B cell (primary cell): Measurements from ENCODE around the gene RLN3. TPM values are rescaled to one million over a fixed set of nuclear protein-coding genes. Genes with fewer than 3 reads are reported as not detected.

Experiments
- ATAC-seq: fragments of 200-7000 bp; cut with Tn5 transposase; one replicate; pipeline ENCODE4 v1.10.0; 2021; ENCODE audit warnings: low read depth, mild to moderate bottlenecking, moderate number of reproducible peaks, moderate library complexity
- CTCF ChIA-PET: fragments of 350-600 bp; sonication (Branson Sonifier 250); formaldehyde crosslinking; loops from one replicate; lab custom pipeline; 2021; ENCODE audit warnings: antibody characterized with exemption, inconsistent platforms; lab: Charles Lee
- POLR2A ChIA-PET: fragments of 350-600 bp; sonication (Branson Sonifier 250); formaldehyde crosslinking; loops from one replicate; lab custom pipeline; 2021; ENCODE audit warnings: antibody characterized with exemption; lab: Charles Lee
- DNase-seq: peaks from one replicate; pipeline ENCODE4 v3.0.0; 2013
- H2AFZ ChIP-seq: 2 replicates; pipeline ENCODE4 v1.6.1; 2012; ENCODE audit warnings: mild to moderate bottlenecking, low read depth, low read length; ENCODE audit not compliant: insufficient read depth, poor library complexity, severe bottlenecking
- H3K27ac ChIP-seq, 2 donors: 1 replicate in 1 of 2; 2 replicates in 1 of 2; pipeline ENCODE4 v1.5.1; 2012 to 2013; ENCODE audit warnings: low read length in 2 of 2, mild to moderate bottlenecking in 2 of 2, moderate library complexity in 1 of 2
- H3K27me3 ChIP-seq, 4 experiments: fragments of 200-600 bp in 1 of 4; sonication (generic) in 1 of 4; replicated peaks in 1 of 4; 1 replicate in 2 of 4; 2 replicates in 2 of 4; pipeline versions ENCODE4 v1.6.1 to v1.7.0; 2013 to 2016; ENCODE audit warnings: low read length in 3 of 4, mild to moderate bottlenecking in 2 of 4, mixed read lengths in 1 of 4, moderate library complexity in 1 of 4; ENCODE audit not compliant: insufficient read depth in 4 of 4, control insufficient read depth in 3 of 4; ENCODE audit errors: control extremely low read depth in 1 of 4
- H3K36me3 ChIP-seq, 2 experiments: replicated peaks in 1 of 2; 1 replicate in 1 of 2; 2 replicates in 1 of 2; pipeline versions ENCODE4 v1.6.1 to v1.7.1; 2013; ENCODE audit warnings: low read length in 1 of 2; ENCODE audit not compliant: insufficient read depth in 2 of 2, control insufficient read depth in 1 of 2; ENCODE audit errors: control extremely low read depth in 1 of 2, extremely low read depth in 1 of 2
- H3K4me1 ChIP-seq, 2 donors: fragments of 200-600 bp in 1 of 2; sonication (generic) in 1 of 2; 1 replicate in 1 of 2; 2 replicates in 1 of 2; pipeline versions ENCODE4 v1.5.1 to v1.6.1; 2013 to 2017; ENCODE audit warnings: low read length in 2 of 2; ENCODE audit not compliant: control insufficient read depth in 2 of 2, insufficient read depth in 2 of 2
- H3K4me2 ChIP-seq: replicated peaks from 2 replicates; pipeline ENCODE3; 2012; ENCODE audit warnings: mild to moderate bottlenecking, low read depth, low read length; ENCODE audit not compliant: poor library complexity, severe bottlenecking
- H3K4me3 ChIP-seq, 5 experiments: fragments of 200-600 bp in 1 of 5; sonication (generic) in 1 of 5; 1 replicate in 3 of 5; 2 replicates in 2 of 5; pipeline versions ENCODE4 v1.5.1 to v1.7.0; 2011 to 2016; ENCODE audit warnings: low read length in 4 of 5, mild to moderate bottlenecking in 4 of 5, low read depth in 2 of 5, control low read depth in 1 of 5, moderate library complexity in 1 of 5; ENCODE audit not compliant: insufficient read depth in 1 of 5; ENCODE audit errors: control extremely low read depth in 1 of 5, extremely low read depth in 1 of 5
- H3K79me2 ChIP-seq: fragments of 200-600 bp; sonication (generic); one replicate; pipeline ENCODE4 v1.6.0; 2016; ENCODE audit warnings: low read length; ENCODE audit not compliant: control insufficient read depth, insufficient read depth
- H3K9ac ChIP-seq: fragments of 200-600 bp; sonication (generic); 2 replicates; pipeline ENCODE4 v1.6.1; 2017; ENCODE audit warnings: mild to moderate bottlenecking, low read length, moderate library complexity
- H3K9me3 ChIP-seq, 3 donors: one replicate each; pipeline versions ENCODE4 v1.6.1 to v1.7.1; 2013; ENCODE audit warnings: low read length in 2 of 3; ENCODE audit not compliant: control insufficient read depth in 2 of 3, insufficient read depth in 1 of 3; ENCODE audit errors: control extremely low read depth in 1 of 3
- H4K20me1 ChIP-seq: 2 replicates; pipeline ENCODE4 v1.6.0; 2012; ENCODE audit warnings: mild to moderate bottlenecking, low read length; ENCODE audit not compliant: insufficient read depth, control insufficient read depth, poor library complexity, severe bottlenecking
- H3K27ac Mint-ChIP-seq: one replicate; pipeline ENCODE4 v1.8.0; 2021; ENCODE audit warnings: mixed read lengths
- H3K27me3 Mint-ChIP-seq: one replicate; pipeline ENCODE4 v1.8.0; 2021; ENCODE audit warnings: mixed read lengths
- H3K4me1 Mint-ChIP-seq: one replicate; pipeline ENCODE4 v1.8.0; 2021; ENCODE audit warnings: mixed read lengths
- H3K4me3 Mint-ChIP-seq: one replicate; pipeline ENCODE4 v1.8.0; 2021; ENCODE audit warnings: mixed read lengths
- H3K9me3 Mint-ChIP-seq: one replicate; pipeline ENCODE4 v1.8.0; 2022; ENCODE audit warnings: mixed read lengths; ENCODE audit not compliant: insufficient read depth
- EZH2 ChIP-seq: IDR thresholded peaks from 2 replicates; pipeline ENCODE4 v1.6.1; 2012; ENCODE audit warnings: borderline replicate concordance, low read depth, mild to moderate bottlenecking, moderate library complexity, low read length; ENCODE audit not compliant: insufficient read depth, poor library complexity, severe bottlenecking
- WGBS: methylation state at CpG from one replicate; pipeline ENCODE4 v1.1.5; 2013; ENCODE audit warnings: missing lambda C conversion rate; ENCODE audit not compliant: insufficient coverage; 5-methylcytosine and 5-hydroxymethylcytosine counted together
- intact Hi-C: fragments of 100-400 bp; cut with micrococcal nuclease; formaldehyde crosslinking; loops from one replicate; pipeline ENCODE4 v1.10.0; 2022
- polyA plus RNA-seq: library from polyadenylated mRNA; depleted of rRNA; stranded (reverse); fragments of >200 nt; gene quantifications from 2 replicates; pipeline ENCODE4 v1.2.3, GENCODE V29; 2012
- total RNA-seq, 2 donors: library from RNA; stranded (reverse); fragments of 120-200 nt in 1 of 2; gene quantifications; 1 replicate in 1 of 2; 2 replicates in 1 of 2; pipeline versions ENCODE4 v1.2.3 to v1.2.4, GENCODE V29; 2013 to 2022
- TF ChIP-seq, protein P1 (sequence below): fragments of 200-600 bp; IDR thresholded peaks from one replicate; pipeline ENCODE4 v1.8.0; 2022; ENCODE audit warnings: antibody characterized with exemption, mild to moderate bottlenecking

Gene RLN3
- total and polyA plus RNA-seq, 2 donors (not counting 1 experiment from before 2014, with no cell fraction given), result 0.42 TPM; not detected in 1

DNA sequence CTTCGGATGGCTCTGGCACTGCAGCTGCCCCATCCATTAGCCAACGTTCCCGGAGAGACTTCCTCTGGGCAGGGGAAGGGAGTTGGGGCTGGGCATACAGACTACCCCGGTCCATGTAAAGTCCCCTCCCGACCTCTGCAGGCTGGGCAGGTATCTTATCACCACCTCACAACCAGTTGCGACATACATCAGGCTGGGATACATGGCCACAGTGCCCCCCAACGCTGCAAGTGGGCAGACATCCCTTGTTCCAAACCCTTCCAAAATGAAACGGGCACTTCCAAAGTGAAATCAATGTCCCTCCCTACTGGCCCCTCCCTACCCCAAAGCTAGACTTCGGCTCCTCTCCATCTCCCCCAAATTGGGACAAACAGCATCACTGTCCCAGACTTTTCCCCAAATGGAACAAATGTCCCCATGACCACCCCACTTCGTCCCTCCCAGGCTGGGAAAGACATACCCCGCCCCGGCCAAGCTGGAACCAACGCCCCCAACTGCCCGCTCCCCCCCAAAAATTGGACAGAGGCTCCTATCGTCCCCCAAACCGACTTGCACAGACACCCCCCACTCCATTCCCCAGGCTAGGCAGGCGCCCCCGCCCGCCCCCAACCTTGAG is 28.9 kb downstream of the RLN3 start:
- no peak for DNase-seq
- TF ChIP-seq EZH2, result no peak
- TF ChIP-seq, protein P1, sequence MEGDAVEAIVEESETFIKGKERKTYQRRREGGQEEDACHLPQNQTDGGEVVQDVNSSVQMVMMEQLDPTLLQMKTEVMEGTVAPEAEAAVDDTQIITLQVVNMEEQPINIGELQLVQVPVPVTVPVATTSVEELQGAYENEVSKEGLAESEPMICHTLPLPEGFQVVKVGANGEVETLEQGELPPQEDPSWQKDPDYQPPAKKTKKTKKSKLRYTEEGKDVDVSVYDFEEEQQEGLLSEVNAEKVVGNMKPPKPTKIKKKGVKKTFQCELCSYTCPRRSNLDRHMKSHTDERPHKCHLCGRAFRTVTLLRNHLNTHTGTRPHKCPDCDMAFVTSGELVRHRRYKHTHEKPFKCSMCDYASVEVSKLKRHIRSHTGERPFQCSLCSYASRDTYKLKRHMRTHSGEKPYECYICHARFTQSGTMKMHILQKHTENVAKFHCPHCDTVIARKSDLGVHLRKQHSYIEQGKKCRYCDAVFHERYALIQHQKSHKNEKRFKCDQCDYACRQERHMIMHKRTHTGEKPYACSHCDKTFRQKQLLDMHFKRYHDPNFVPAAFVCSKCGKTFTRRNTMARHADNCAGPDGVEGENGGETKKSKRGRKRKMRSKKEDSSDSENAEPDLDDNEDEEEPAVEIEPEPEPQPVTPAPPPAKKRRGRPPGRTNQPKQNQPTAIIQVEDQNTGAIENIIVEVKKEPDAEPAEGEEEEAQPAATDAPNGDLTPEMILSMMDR, result no peak
- Histone ChIP-seq H3K27me3 (peaks cover 0 to 53% (median 28%) of the 10 kb centered on the region in 4 experiments), H3K4me2 (peak overlapping the region; percentile 70), H4K20me1 (peaks cover 4% of the 10 kb centered on the region), H3K4me1 (peaks cover 18 to 22% of the 10 kb centered on the region in 2 donors), H3K27ac (no peak overlapping the region), H3K9me3 (peaks cover 0 to 14% (median 0%) of the 10 kb centered on the region in 3 donors), H3K4me3 (no peak overlapping the region), H2AFZ (peak overlapping the region; percentile 22), H3K79me2 (no peaks in the 10 kb centered on the region), H3K9ac (no peak overlapping the region), H3K36me3 (peaks cover 0 to 13% of the 10 kb centered on the region in 2 experiments)
- Mint-ChIP-seq H3K9me3 (no peaks in the 10 kb centered on the region), H3K27me3 (peaks cover 37% of the 10 kb centered on the region), H3K27ac (no peak overlapping the region), H3K4me1 (peaks cover 18% of the 10 kb centered on the region), H3K4me3 (peak overlapping the region; percentile 49)
- POLR2A ChIA-PET, result interaction anchor here (0.8 kb wide), 1 partner anchor 105 kb away, joined by 6 read pairs; the partner anchor contains the start of gene DCAF15
- no peak for ATAC-seq
- CTCF ChIA-PET, result interaction anchor here (0.7 to 1.7 kb wide), 6 partner anchors 9 to 184 kb away, joined by 3 to 7 read pairs (median 4); partner anchors contain the start of gene ASF1B
- WGBS, result 44% methylated on average over 17 of the region's 19 CpGs
- intact Hi-C loops, result no loop called here
